ENCODE measurements around the gene CALR.
"Not testable (repeated sequence)": the region's sequence is repeated elsewhere in the genome, so short reads cannot be mapped to it uniquely, and the experiment has no call there.

Gene CALR

DNA sequence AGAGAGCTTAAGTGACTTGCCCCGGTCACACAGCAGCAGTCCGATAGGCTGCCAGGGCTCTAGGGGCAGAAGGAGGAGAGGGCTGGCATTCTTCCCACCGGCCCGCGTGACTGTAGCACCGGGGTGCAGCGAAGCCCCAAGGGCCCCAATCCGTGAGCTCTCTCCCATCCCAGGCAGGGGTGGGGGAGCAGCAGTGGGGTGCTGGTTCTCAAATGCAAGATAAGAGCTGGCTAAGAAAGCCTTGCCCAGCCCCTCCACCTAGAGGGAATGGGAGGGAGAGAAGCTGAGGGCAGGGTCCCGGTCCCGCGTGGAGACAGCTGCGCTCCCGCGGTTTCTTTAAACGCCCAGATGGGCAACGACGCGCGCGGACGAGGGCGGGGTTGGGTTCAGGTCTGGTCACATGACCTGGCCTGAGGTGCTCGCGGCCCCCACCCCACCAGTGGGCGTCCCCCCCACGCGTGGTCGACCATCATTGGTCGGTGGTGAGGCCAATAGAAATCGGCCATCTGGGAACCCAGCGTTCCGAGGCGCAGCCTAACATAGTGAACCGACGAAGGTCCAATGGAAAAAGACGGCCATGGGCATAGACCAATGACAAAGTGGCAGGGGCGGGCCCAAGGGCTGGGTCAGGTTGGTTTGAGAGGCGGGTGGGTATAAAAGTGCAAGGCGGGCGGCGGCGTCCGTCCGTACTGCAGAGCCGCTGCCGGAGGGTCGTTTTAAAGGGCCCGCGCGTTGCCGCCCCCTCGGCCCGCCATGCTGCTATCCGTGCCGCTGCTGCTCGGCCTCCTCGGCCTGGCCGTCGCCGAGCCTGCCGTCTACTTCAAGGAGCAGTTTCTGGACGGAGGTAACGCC, at the start of gene CALR:
TSS of gene CALR (plus strand) at position 683 of the 852 bp plus-strand sequence. CDS start at position 754, 71 bp downstream.
- TF ChIP-seq SUZ12 (IDR thresholded peaks at IDR 0.05; ENCODE audit: extremely low read depth, insufficient read depth, insufficient read length), result no peak
- H3K4me1 ChIP-seq (ENCODE audit: insufficient read depth, insufficient read length), result peaks cover 11% of the 10 kb centered on the region
- DNase-seq (ENCODE audit: low read depth, low spot score), result peak; percentile 97
- H3K27me3 ChIP-seq (ENCODE audit: insufficient read depth, insufficient read length), result no peaks in the 10 kb centered on the region
- peak within 1 kb of the TSS; percentile 99 for H3K9ac ChIP-seq (ENCODE audit: insufficient read length, low read depth)
- peak within 1 kb of the TSS; percentile 79 for H3K4me3 ChIP-seq (ENCODE audit: insufficient read length, low read depth)
- H3K9me3 ChIP-seq (ENCODE audit: insufficient read depth, low read length), result no peaks in the 10 kb centered on the region
- H3K36me3 ChIP-seq (ENCODE audit: insufficient read depth, insufficient read length, low read length), result peaks cover 43% of the 10 kb centered on the region

GRCh38 chr19:12890299-12890786, 48.1 kb upstream of the CALR start:
- not testable (repeated sequence) for H3K9ac ChIP-seq (ENCODE audit: insufficient read length, low read depth); H3K9me3 ChIP-seq (ENCODE audit: insufficient read depth, low read length); H3K4me1 ChIP-seq (ENCODE audit: insufficient read depth, insufficient read length); DNase-seq (ENCODE audit: low read depth, low spot score)
- Histone ChIP-seq H3K4me3 (ENCODE audit: insufficient read length, low read depth) (peak overlapping the region; percentile 9), H3K27me3 (ENCODE audit: insufficient read depth, insufficient read length) (peaks cover 38% of the 10 kb centered on the region), H3K36me3 (ENCODE audit: insufficient read depth, insufficient read length, low read length) (peaks cover 20% of the 10 kb centered on the region)

DNA sequence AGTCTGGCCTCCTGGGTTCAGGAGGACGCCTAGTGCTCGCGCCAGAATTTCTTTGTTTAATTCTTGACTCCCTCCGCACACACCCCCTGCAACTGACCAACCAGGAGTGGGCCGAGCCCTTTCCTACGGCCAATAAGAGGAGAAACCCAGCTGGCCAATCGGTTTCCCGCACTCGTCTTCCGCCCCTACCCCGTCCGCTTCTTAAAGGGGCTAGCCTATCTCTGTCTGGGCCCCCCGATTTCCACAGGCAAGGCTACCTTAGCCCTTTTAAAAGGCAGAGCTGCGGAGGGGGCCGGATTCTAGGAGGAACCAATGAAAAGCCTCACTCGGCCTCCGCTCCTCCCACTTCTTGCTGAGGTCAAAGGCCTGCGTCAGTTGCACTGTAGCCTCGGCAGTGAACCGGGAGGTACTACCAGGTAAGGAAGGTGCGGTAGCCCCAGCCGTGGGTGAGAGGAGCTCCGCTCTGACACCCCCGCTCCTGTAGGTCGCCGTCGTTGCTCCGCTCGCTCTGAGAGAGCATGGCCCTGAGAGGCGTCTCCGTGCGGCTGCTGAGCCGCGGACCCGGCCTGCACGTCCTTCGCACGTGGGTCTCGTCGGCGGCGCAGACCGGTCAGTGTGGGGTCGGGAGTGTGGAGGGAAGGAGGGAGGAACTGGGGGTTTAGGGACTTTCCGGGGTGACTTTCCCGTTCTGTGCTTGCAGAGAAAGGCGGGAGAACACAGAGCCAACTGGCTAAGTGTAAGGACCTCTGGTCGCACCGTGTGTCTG, 47.4 kb upstream of the CALR start, which contains the start of gene GCDH:
TSS of gene GCDH (plus strand) at position 374 of the 766 bp plus-strand sequence. CDS start at position 519, 145 bp downstream.
- Histone ChIP-seq H3K9ac (ENCODE audit: insufficient read length, low read depth) (peak within 1 kb of the TSS; percentile 91), H3K27me3 (ENCODE audit: insufficient read depth, insufficient read length) (peaks cover 32% of the 10 kb centered on the region), H3K4me3 (ENCODE audit: insufficient read length, low read depth) (peak within 1 kb of the TSS; percentile 99), H3K36me3 (ENCODE audit: insufficient read depth, insufficient read length, low read length) (peaks cover 23% of the 10 kb centered on the region), H3K4me1 (ENCODE audit: insufficient read depth, insufficient read length) (peaks cover 6% of the 10 kb centered on the region), H3K9me3 (ENCODE audit: insufficient read depth, low read length) (no peaks in the 10 kb centered on the region)
- peak; percentile 99 for DNase-seq (ENCODE audit: low read depth, low spot score)
- TF ChIP-seq ZNF274 (IDR thresholded peaks at IDR 0.05; ENCODE audit: low read depth, low read length) (no peak), YY1 (IDR thresholded peaks at IDR 0.05; ENCODE audit: insufficient read depth, insufficient read length) (no peak), SUZ12 (IDR thresholded peaks at IDR 0.05; ENCODE audit: extremely low read depth, insufficient read depth, insufficient read length) (no peak)

- TF ChIP-seq YY1 (IDR thresholded peaks at IDR 0.05; ENCODE audit: insufficient read depth, insufficient read length) (no peak), SUZ12 (IDR thresholded peaks at IDR 0.05; ENCODE audit: extremely low read depth, insufficient read depth, insufficient read length) (no peak), ZNF274 (IDR thresholded peaks at IDR 0.05; ENCODE audit: low read depth, low read length) (no peak)
- H3K27me3 ChIP-seq (ENCODE audit: insufficient read depth, insufficient read length), result peaks cover 26% of the 10 kb centered on the region
Observed at GRCh38 chr19:12891553-12892021, 46.8 kb upstream of the CALR start.

DNA sequence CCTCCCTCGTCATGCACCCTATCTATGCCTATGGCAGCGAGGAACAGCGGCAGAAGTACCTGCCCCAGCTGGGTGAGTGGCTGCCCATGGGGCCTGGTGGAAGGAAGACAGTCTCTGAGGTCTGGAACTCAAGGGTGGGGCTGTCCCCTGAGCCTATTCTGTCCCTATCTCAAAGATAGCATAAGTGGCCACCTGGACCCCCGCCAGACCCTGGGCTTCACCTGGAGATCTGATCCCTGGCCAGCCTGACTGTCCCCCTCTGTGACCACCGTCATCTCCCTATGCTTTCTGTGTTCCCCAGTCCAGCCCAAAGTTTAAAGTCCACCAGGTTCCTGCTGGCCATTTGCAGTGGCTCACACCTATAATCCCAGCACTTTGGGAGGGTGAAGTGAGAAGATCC, 44.8 kb upstream of the CALR start:
- Histone ChIP-seq H3K36me3 (ENCODE audit: insufficient read depth, insufficient read length, low read length) (peaks cover 49% of the 10 kb centered on the region), H3K9me3 (ENCODE audit: insufficient read depth, low read length) (no peaks in the 10 kb centered on the region), H3K9ac (ENCODE audit: insufficient read length, low read depth) (no peak overlapping the region), H3K4me1 (ENCODE audit: insufficient read depth, insufficient read length) (peaks cover 6% of the 10 kb centered on the region), H3K4me3 (ENCODE audit: insufficient read length, low read depth) (no peak overlapping the region), H3K27me3 (ENCODE audit: insufficient read depth, insufficient read length) (peaks cover 6% of the 10 kb centered on the region)
- no peak for DNase-seq (ENCODE audit: low read depth, low spot score)
- no peak for TF ChIP-seq ZNF274 (IDR thresholded peaks at IDR 0.05; ENCODE audit: low read depth, low read length)
- TF ChIP-seq SUZ12 (IDR thresholded peaks at IDR 0.05; ENCODE audit: extremely low read depth, insufficient read depth, insufficient read length), result no peak
- TF ChIP-seq YY1 (IDR thresholded peaks at IDR 0.05; ENCODE audit: insufficient read depth, insufficient read length), result no peak

More at GRCh38 chr19:12891553-12892021, 46.8 kb upstream of the CALR start:
- no peaks in the 10 kb centered on the region for H3K9me3 ChIP-seq (ENCODE audit: insufficient read depth, low read length)
- H3K9ac ChIP-seq (ENCODE audit: insufficient read length, low read depth), result peak overlapping the region; percentile 91
- peaks cover 29% of the 10 kb centered on the region for H3K36me3 ChIP-seq (ENCODE audit: insufficient read depth, insufficient read length, low read length)
- DNase-seq (ENCODE audit: low read depth, low spot score), result no peak
- peaks cover 6% of the 10 kb centered on the region for H3K4me1 ChIP-seq (ENCODE audit: insufficient read depth, insufficient read length)
- peak overlapping the region; percentile 99 for H3K4me3 ChIP-seq (ENCODE audit: insufficient read length, low read depth)

- Histone ChIP-seq H3K9ac (ENCODE audit: insufficient read length, low read depth) (no peak overlapping the region), H3K36me3 (ENCODE audit: insufficient read depth, insufficient read length, low read length) (peaks cover 66% of the 10 kb centered on the region), H3K4me1 (ENCODE audit: insufficient read depth, insufficient read length) (peaks cover 4% of the 10 kb centered on the region), H3K27me3 (ENCODE audit: insufficient read depth, insufficient read length) (no peaks in the 10 kb centered on the region), H3K9me3 (ENCODE audit: insufficient read depth, low read length) (no peaks in the 10 kb centered on the region), H3K4me3 (ENCODE audit: insufficient read length, low read depth) (no peak overlapping the region)
- DNase-seq (ENCODE audit: low read depth, low spot score), result no peak
- TF ChIP-seq SUZ12 (IDR thresholded peaks at IDR 0.05; ENCODE audit: extremely low read depth, insufficient read depth, insufficient read length), result no peak
- TF ChIP-seq YY1 (IDR thresholded peaks at IDR 0.05; ENCODE audit: insufficient read depth, insufficient read length), result no peak
- TF ChIP-seq ZNF274 (IDR thresholded peaks at IDR 0.05; ENCODE audit: low read depth, low read length), result no peak
Observed at GRCh38 chr19:12896460-12896859, 41.9 kb upstream of the CALR start.

All from NT2/D1 (cell line).